ENCODE data around the gene CHCHD3. TPM values are rescaled to one million over a fixed set of nuclear protein-coding genes. Genes with fewer than 3 reads are reported as not detected.

Gene CHCHD3
- total and polyA plus RNA-seq, 2 donors from 2014 or later, result 53.9 to 77.3 TPM

GRCh38 chr7:132947011-132947410 is 134.9 kb downstream of the CHCHD3 start:
- Histone ChIP-seq H3K9ac (ENCODE audit: low read length in 3 of 3) (no peak overlapping the region), H3K27me3 (ENCODE audit: control insufficient read depth, insufficient read depth, low read length) (no peaks in the 10 kb centered on the region), H3K9me3 (ENCODE audit: control insufficient read depth in 2 of 3, insufficient read depth in 1 of 3, low read length in 3 of 3) (no peaks in the 10 kb centered on the region), H3K4me3 (ENCODE audit: low read length in 3 of 3) (no peak overlapping the region), H3K4me1 (ENCODE audit: control insufficient read depth in 2 of 3, insufficient read depth in 2 of 3, low read depth in 1 of 3, low read length in 3 of 3) (no peaks in the 10 kb centered on the region), H3K36me3 (ENCODE audit: control insufficient read depth in 2 of 3, insufficient read depth in 3 of 3, low read length in 3 of 3) (no peaks in the 10 kb centered on the region), H3K27ac (ENCODE audit: low read depth in 2 of 2, low read length in 2 of 2) (no peak overlapping the region)
- intact Hi-C loops (cut with DNase I), result no loop called here
- DNase-seq, result no peak
- no peak for TF ChIP-seq CTCF (IDR thresholded peaks at IDR 0.05; ENCODE audit: borderline replicate concordance, extremely low read depth, insufficient read depth)
- no peak for FAIRE-seq

GRCh38 chr7:132944774-132945173 is 137.1 kb downstream of the CHCHD3 start:
- TF ChIP-seq CTCF (IDR thresholded peaks at IDR 0.05; ENCODE audit: borderline replicate concordance, extremely low read depth, insufficient read depth), result no peak

GRCh38 chr7:132943645-132944044 is 138.2 kb downstream of the CHCHD3 start:
- no peaks in the 10 kb centered on the region for H3K4me1 ChIP-seq (ENCODE audit: control insufficient read depth in 2 of 3, insufficient read depth in 2 of 3, low read depth in 1 of 3, low read length in 3 of 3)
- H3K27me3 ChIP-seq (ENCODE audit: control insufficient read depth, insufficient read depth, low read length), result no peaks in the 10 kb centered on the region
- H3K9ac ChIP-seq (ENCODE audit: low read length in 3 of 3), result no peak overlapping the region
- no peak overlapping the region for H3K27ac ChIP-seq (ENCODE audit: low read depth in 2 of 2, low read length in 2 of 2)
- H3K4me3 ChIP-seq (ENCODE audit: low read length in 3 of 3), result no peak overlapping the region
- H3K36me3 ChIP-seq (ENCODE audit: control insufficient read depth in 2 of 3, insufficient read depth in 3 of 3, low read length in 3 of 3), result no peaks in the 10 kb centered on the region
- intact Hi-C loops (cut with DNase I), result no loop called here
- TF ChIP-seq CTCF (IDR thresholded peaks at IDR 0.05; ENCODE audit: borderline replicate concordance, extremely low read depth, insufficient read depth), result no peak
- FAIRE-seq (peak; percentile 3), DNase-seq (no peak)
- H3K9me3 ChIP-seq (ENCODE audit: control insufficient read depth in 2 of 3, insufficient read depth in 1 of 3, low read length in 3 of 3), result no peaks in the 10 kb centered on the region

More at GRCh38 chr7:132944774-132945173, 137.1 kb downstream of the CHCHD3 start:
- Histone ChIP-seq H3K9ac (ENCODE audit: low read length in 3 of 3) (no peak overlapping the region), H3K27ac (ENCODE audit: low read depth in 2 of 2, low read length in 2 of 2) (no peak overlapping the region), H3K27me3 (ENCODE audit: control insufficient read depth, insufficient read depth, low read length) (no peaks in the 10 kb centered on the region), H3K9me3 (ENCODE audit: control insufficient read depth in 2 of 3, insufficient read depth in 1 of 3, low read length in 3 of 3) (no peaks in the 10 kb centered on the region), H3K4me1 (ENCODE audit: control insufficient read depth in 2 of 3, insufficient read depth in 2 of 3, low read depth in 1 of 3, low read length in 3 of 3) (no peaks in the 10 kb centered on the region), H3K4me3 (ENCODE audit: low read length in 3 of 3) (no peak overlapping the region), H3K36me3 (ENCODE audit: control insufficient read depth in 2 of 3, insufficient read depth in 3 of 3, low read length in 3 of 3) (no peaks in the 10 kb centered on the region)
- FAIRE-seq (no peak), DNase-seq (no peak)
- intact Hi-C loops (cut with DNase I), result no loop called here

GRCh38 chr7:132942701-132943100 is 139.2 kb downstream of the CHCHD3 start:
- Histone ChIP-seq H3K27ac (ENCODE audit: low read depth in 2 of 2, low read length in 2 of 2) (no peak overlapping the region), H3K36me3 (ENCODE audit: control insufficient read depth in 2 of 3, insufficient read depth in 3 of 3, low read length in 3 of 3) (no peaks in the 10 kb centered on the region), H3K4me1 (ENCODE audit: control insufficient read depth in 2 of 3, insufficient read depth in 2 of 3, low read depth in 1 of 3, low read length in 3 of 3) (no peaks in the 10 kb centered on the region), H3K9ac (ENCODE audit: low read length in 3 of 3) (no peak overlapping the region), H3K9me3 (ENCODE audit: control insufficient read depth in 2 of 3, insufficient read depth in 1 of 3, low read length in 3 of 3) (no peaks in the 10 kb centered on the region), H3K4me3 (ENCODE audit: low read length in 3 of 3) (no peak overlapping the region), H3K27me3 (ENCODE audit: control insufficient read depth, insufficient read depth, low read length) (no peaks in the 10 kb centered on the region)
- no peak for TF ChIP-seq CTCF (IDR thresholded peaks at IDR 0.05; ENCODE audit: borderline replicate concordance, extremely low read depth, insufficient read depth)
- intact Hi-C loops (cut with DNase I), result no loop called here
- DNase-seq (no peak), FAIRE-seq (no peak)

Data from kidney (tissue), 14 donors.